ENCODE results near the gene RASSF1.

RASSF1 gene

GRCh38 chr3:50354850-50355249 is 14.2 kb upstream of the RASSF1 start:
- Histone ChIP-seq H3K27ac (ENCODE audit: low read length) (no peak overlapping the region), H3K27me3 (ENCODE audit: control insufficient read depth, insufficient read depth, low read length) (no peaks in the 10 kb centered on the region), H3K4me1 (ENCODE audit: control insufficient read depth, insufficient read depth, low read length) (peaks cover 8% of the 10 kb centered on the region), H3K9me3 (ENCODE audit: control insufficient read depth, insufficient read depth, low read length) (no peaks in the 10 kb centered on the region), H3K36me3 (ENCODE audit: control insufficient read depth, insufficient read depth, low read length) (peaks cover 8% of the 10 kb centered on the region; the same call in 1 of the 2 replicates), H3K4me3 (ENCODE audit: low read length) (no peak overlapping the region)
- no peak for DNase-seq (ENCODE audit: low read depth, low spot score)
- no CpG with 5 or more reads among the region's 7 CpGs for WGBS (ENCODE audit: insufficient coverage, insufficient read length)

DNA sequence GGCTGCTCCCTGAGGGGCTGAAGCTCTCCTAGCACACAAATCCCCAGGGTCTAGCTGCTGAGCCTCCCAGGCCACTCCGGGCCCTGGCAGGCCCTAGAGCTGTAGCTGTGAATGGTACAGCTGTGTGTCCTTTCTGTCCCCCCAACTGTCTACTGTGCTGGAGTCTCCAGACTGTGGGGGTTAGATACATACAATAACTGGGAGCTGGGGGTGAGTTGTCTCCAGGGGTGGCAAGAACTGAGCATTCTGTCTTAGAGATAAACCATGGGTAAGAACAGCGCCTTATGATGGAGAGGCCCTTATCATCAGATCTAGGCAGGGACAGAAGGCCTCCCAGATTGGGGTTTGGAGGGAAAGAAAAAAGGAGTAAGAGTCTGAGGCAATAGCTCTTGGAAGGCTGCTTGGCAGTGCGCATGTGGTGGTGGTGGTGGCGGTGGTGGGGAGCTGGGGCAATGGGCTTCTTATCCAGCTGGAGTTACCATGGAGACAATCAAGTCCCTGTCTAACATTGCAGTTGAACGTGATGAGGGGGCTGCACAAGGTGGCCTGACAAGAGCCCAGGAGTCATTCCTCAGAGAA is 13.6 kb upstream of the RASSF1 start:
- peaks cover 8% of the 10 kb centered on the region for H3K4me1 ChIP-seq (ENCODE audit: control insufficient read depth, insufficient read depth, low read length)
- H3K4me3 ChIP-seq (ENCODE audit: low read length): no peak overlapping the region
- H3K9me3 ChIP-seq (ENCODE audit: control insufficient read depth, insufficient read depth, low read length): no peaks in the 10 kb centered on the region
- H3K36me3 ChIP-seq (ENCODE audit: control insufficient read depth, insufficient read depth, low read length): peaks cover 8% of the 10 kb centered on the region; the same call in 1 of the 2 replicates
- WGBS (ENCODE audit: insufficient coverage, insufficient read length): no CpG with 5 or more reads among the region's 5 CpGs
- no peak overlapping the region for H3K27ac ChIP-seq (ENCODE audit: low read length)
- DNase-seq (ENCODE audit: low read depth, low spot score): no peak
- no peaks in the 10 kb centered on the region for H3K27me3 ChIP-seq (ENCODE audit: control insufficient read depth, insufficient read depth, low read length)

DNA sequence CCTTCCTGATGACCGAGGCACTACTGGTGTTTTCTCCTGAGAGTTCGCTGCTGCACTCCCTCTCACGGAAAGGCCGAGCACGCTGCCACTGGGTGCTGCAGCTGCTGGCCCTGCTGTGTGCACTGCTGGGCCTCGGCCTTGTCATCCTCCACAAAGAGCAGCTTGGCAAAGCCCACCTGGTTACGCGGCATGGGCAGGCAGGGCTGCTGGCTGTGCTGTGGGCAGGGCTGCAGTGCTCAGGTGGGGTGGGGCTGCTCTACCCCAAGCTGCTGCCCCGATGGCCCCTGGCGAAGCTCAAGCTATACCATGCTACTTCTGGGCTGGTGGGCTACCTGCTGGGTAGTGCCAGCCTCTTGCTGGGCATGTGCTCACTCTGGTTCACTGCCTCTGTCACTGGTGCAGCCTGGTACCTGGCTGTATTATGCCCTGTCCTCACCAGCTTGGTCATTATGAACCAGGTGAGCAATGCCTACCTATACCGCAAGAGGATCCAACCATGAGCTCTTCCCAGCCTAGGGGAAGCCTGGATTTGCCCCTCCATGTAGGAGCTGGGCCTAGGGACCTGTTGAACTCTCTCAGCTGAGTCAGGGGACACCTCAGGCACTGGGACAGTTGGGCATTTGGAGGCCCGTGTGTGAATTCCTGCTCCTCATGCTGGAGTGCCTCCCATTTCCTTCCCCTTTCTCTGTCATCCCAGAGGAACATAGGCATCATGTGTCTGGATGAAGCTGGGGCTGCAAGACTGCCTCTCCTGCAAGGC is 12.8 kb upstream of the RASSF1 start:
- Histone ChIP-seq H3K36me3 (ENCODE audit: control insufficient read depth, insufficient read depth, low read length) (peaks cover 8% of the 10 kb centered on the region; the same call in 1 of the 2 replicates), H3K4me1 (ENCODE audit: control insufficient read depth, insufficient read depth, low read length) (peaks cover 6% of the 10 kb centered on the region), H3K4me3 (ENCODE audit: low read length) (no peak overlapping the region), H3K27ac (ENCODE audit: low read length) (no peak overlapping the region), H3K27me3 (ENCODE audit: control insufficient read depth, insufficient read depth, low read length) (no peaks in the 10 kb centered on the region), H3K9me3 (ENCODE audit: control insufficient read depth, insufficient read depth, low read length) (no peaks in the 10 kb centered on the region)
- WGBS (ENCODE audit: insufficient coverage, insufficient read length): no CpG with 5 or more reads among the region's 12 CpGs
- no peak for DNase-seq (ENCODE audit: low read depth, low spot score)

DNA sequence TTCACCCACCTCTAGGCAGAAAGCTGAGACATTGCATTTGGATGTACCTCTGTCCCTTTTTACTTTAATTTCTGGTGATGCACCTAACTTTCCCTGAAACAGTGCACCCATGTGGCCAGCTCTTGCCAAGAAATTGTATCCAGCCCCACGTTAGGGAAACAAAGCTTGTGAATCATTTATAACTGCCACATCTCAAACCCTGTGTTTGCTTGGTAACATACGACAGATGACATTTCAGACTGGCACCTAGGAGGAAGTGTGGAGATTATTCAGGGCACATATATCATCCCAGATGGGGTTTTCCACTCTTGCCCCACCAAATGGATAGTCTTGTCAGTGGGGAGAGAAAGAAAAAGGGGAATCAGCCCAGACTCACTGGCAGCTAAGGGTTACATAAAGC is 12.1 kb upstream of the RASSF1 start:
- DNase-seq (ENCODE audit: low read depth, low spot score): no peak
- Histone ChIP-seq H3K27ac (ENCODE audit: low read length) (no peak overlapping the region), H3K9me3 (ENCODE audit: control insufficient read depth, insufficient read depth, low read length) (no peaks in the 10 kb centered on the region), H3K4me3 (ENCODE audit: low read length) (no peak overlapping the region), H3K4me1 (ENCODE audit: control insufficient read depth, insufficient read depth, low read length) (peaks cover under 1% of the 10 kb centered on the region; the same call in 1 of the 2 replicates), H3K27me3 (ENCODE audit: control insufficient read depth, insufficient read depth, low read length) (no peaks in the 10 kb centered on the region), H3K36me3 (ENCODE audit: control insufficient read depth, insufficient read depth, low read length) (peaks cover 8% of the 10 kb centered on the region; the same call in 1 of the 2 replicates)
- no CpG with 5 or more reads among the region's 2 CpGs for WGBS (ENCODE audit: insufficient coverage, insufficient read length)

- WGBS (ENCODE audit: insufficient coverage, insufficient read length): no CpG with 5 or more reads among the region's 11 CpGs
- no peak for DNase-seq (ENCODE audit: low read depth, low spot score)
- Histone ChIP-seq H3K36me3 (ENCODE audit: control insufficient read depth, insufficient read depth, low read length) (peaks cover 11% of the 10 kb centered on the region; the same call in 1 of the 2 replicates), H3K4me3 (ENCODE audit: low read length) (peak overlapping the region; percentile 75; the same call in 1 of the 2 replicates), H3K27me3 (ENCODE audit: control insufficient read depth, insufficient read depth, low read length) (no peaks in the 10 kb centered on the region), H3K27ac (ENCODE audit: low read length) (no peak overlapping the region), H3K9me3 (ENCODE audit: control insufficient read depth, insufficient read depth, low read length) (no peaks in the 10 kb centered on the region), H3K4me1 (ENCODE audit: control insufficient read depth, insufficient read depth, low read length) (no peaks in the 10 kb centered on the region)
Observed at GRCh38 chr3:50351323-50351697, 10.7 kb upstream of the RASSF1 start.

DNA sequence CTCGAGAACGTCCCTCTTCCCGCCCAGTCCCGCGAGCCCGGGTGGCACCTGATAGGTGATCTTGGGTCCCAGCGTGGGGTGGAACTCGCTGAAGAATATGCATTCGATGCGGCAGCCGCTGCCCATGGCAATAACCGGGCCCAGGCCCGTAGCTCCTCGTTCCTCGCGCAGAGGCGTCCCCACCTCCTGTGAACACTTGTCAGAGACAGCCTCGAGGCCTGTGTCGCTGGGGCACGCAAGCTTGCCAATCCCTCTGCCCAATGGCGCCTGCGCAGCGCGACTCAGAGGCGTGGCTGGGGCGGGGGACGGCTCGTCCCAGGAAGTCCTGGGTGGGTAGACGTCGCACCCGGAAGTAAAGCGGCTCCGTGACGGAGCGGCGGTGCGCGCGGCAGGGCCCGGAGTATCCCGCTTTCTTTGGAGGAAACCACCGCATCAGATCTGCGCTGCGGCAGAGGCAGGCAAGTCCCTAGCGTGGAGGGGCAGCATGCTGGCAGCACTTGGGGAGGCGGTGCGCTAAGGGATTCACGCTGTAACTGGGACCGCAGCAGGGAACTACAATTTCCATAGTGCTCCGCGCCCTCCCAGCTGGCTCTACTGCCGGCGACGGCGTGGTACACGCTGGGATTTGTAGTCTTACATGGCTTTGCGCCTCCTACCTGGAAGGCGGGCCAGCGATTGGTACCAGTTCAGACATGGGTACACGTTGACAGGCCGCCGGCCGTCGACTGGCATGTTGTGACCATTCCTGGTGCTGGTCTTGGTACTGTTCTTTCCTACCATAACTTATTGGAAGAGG is 10.1 kb upstream of the RASSF1 start, which contains the start of the genes CYB561D2 and NPRL2:
TSS of gene CYB561D2 (plus strand) at position 336 of the 796 bp plus-strand sequence. CDS start 572 bp downstream, outside the sequence.
TSS of gene NPRL2 (minus strand) at position 249 of the 796 bp plus-strand sequence. CDS start at position 126, 123 bp downstream.
- no peak for DNase-seq (ENCODE audit: low read depth, low spot score)
- H3K4me1 ChIP-seq (ENCODE audit: control insufficient read depth, insufficient read depth, low read length): no peaks in the 10 kb centered on the region
- H3K4me3 ChIP-seq (ENCODE audit: low read length): peak within 1 kb of the TSS; percentile 75
- no peak within 1 kb of the TSS for H3K27ac ChIP-seq (ENCODE audit: low read length)
- H3K36me3 ChIP-seq (ENCODE audit: control insufficient read depth, insufficient read depth, low read length): peaks cover 11% of the 10 kb centered on the region; the same call in 1 of the 2 replicates
- H3K27me3 ChIP-seq (ENCODE audit: control insufficient read depth, insufficient read depth, low read length): no peaks in the 10 kb centered on the region
- WGBS (ENCODE audit: insufficient coverage, insufficient read length): no CpG with 5 or more reads among the region's 64 CpGs
- H3K9me3 ChIP-seq (ENCODE audit: control insufficient read depth, insufficient read depth, low read length): no peaks in the 10 kb centered on the region

- Histone ChIP-seq H3K36me3 (ENCODE audit: control insufficient read depth, insufficient read depth, low read length) (peaks cover 11% of the 10 kb centered on the region; the same call in 1 of the 2 replicates), H3K27me3 (ENCODE audit: control insufficient read depth, insufficient read depth, low read length) (no peaks in the 10 kb centered on the region; the same call in 1 of the 2 replicates), H3K9me3 (ENCODE audit: control insufficient read depth, insufficient read depth, low read length) (no peaks in the 10 kb centered on the region), H3K27ac (ENCODE audit: low read length) (no peak overlapping the region), H3K4me3 (ENCODE audit: low read length) (peak overlapping the region; percentile 75; the same call in 1 of the 2 replicates), H3K4me1 (ENCODE audit: control insufficient read depth, insufficient read depth, low read length) (no peaks in the 10 kb centered on the region)
- no peak for DNase-seq (ENCODE audit: low read depth, low spot score)
- WGBS (ENCODE audit: insufficient coverage, insufficient read length): no CpG with 5 or more reads among the region's 7 CpGs
Observed at GRCh38 chr3:50350213-50350526, 9.5 kb upstream of the RASSF1 start.

- no peak overlapping the region for H3K27ac ChIP-seq (ENCODE audit: low read length)
- H3K4me3 ChIP-seq (ENCODE audit: low read length): no peak overlapping the region
- H3K36me3 ChIP-seq (ENCODE audit: control insufficient read depth, insufficient read depth, low read length): 0 out of 2 replicates have a peak, but pooled peaks cover 2% of the 10 kb centered on the region
- no peaks in the 10 kb centered on the region for H3K9me3 ChIP-seq (ENCODE audit: control insufficient read depth, insufficient read depth, low read length)
- peaks cover 3% of the 10 kb centered on the region; the same call in 1 of the 2 replicates for H3K27me3 ChIP-seq (ENCODE audit: control insufficient read depth, insufficient read depth, low read length)
- no peaks in the 10 kb centered on the region for H3K4me1 ChIP-seq (ENCODE audit: control insufficient read depth, insufficient read depth, low read length)
- no peak for DNase-seq (ENCODE audit: low read depth, low spot score)
- WGBS (ENCODE audit: insufficient coverage, insufficient read length): no CpG with 5 or more reads among the region's 14 CpGs
Observed at GRCh38 chr3:50347187-50347813, 6.7 kb upstream of the RASSF1 start.

- WGBS (ENCODE audit: insufficient coverage, insufficient read length): no CpG with 5 or more reads among the region's 45 CpGs
- H3K9me3 ChIP-seq (ENCODE audit: control insufficient read depth, insufficient read depth, low read length): no peaks in the 10 kb centered on the region
- peaks cover 3% of the 10 kb centered on the region; the same call in 1 of the 2 replicates for H3K27me3 ChIP-seq (ENCODE audit: control insufficient read depth, insufficient read depth, low read length)
- H3K27ac ChIP-seq (ENCODE audit: low read length): no peak within 1 kb of the TSS
- H3K4me1 ChIP-seq (ENCODE audit: control insufficient read depth, insufficient read depth, low read length): no peaks in the 10 kb centered on the region
- peak within 1 kb of the TSS; percentile 14; the same call in 1 of the 2 replicates for H3K4me3 ChIP-seq (ENCODE audit: low read length)
- no peak for DNase-seq (ENCODE audit: low read depth, low spot score)
- H3K36me3 ChIP-seq (ENCODE audit: control insufficient read depth, insufficient read depth, low read length): 0 out of 2 replicates have a peak, but pooled peaks cover 2% of the 10 kb centered on the region
Observed at GRCh38 chr3:50345586-50346234, 5.1 kb upstream of the RASSF1 start, which contains the start of gene ZMYND10. Gene ZMYND10, minus strand, starts transcription at chr3:50345732. Its CDS starts 153 bp downstream, at chr3:50345579.

Measured in iPS DF 6.9 (cell line).